NCI-H2029 (cell line): Measurements from ENCODE around the gene CDK5.

ENCODE experiments used
- DNase-seq: peaks from one replicate; lab custom pipeline; 2025; lab: John Stamatoyannopoulos, UW

Gene CDK5

DNA sequence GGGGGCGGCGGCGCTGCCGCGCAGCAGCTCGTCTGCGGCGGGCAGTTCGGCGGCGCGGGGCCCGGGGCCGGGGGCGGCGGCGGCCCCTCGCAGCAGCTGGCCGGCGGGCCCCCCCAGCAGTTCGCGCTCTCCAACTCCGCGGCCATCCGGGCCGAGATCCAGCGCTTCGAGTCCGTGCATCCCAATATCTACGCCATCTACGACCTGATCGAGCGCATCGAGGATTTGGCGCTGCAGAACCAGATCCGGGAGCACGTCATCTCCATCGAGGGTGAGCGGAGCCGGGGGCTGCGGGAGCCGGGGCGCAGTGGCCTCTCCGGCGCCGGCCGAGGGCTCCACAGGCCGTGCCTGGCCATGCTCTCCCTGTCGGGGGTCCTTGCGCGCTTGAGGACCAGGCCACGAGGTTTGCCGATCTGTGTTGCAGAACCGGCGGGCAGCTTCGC, 29.1 kb upstream of the CDK5 start:
- no peak for DNase-seq

DNA sequence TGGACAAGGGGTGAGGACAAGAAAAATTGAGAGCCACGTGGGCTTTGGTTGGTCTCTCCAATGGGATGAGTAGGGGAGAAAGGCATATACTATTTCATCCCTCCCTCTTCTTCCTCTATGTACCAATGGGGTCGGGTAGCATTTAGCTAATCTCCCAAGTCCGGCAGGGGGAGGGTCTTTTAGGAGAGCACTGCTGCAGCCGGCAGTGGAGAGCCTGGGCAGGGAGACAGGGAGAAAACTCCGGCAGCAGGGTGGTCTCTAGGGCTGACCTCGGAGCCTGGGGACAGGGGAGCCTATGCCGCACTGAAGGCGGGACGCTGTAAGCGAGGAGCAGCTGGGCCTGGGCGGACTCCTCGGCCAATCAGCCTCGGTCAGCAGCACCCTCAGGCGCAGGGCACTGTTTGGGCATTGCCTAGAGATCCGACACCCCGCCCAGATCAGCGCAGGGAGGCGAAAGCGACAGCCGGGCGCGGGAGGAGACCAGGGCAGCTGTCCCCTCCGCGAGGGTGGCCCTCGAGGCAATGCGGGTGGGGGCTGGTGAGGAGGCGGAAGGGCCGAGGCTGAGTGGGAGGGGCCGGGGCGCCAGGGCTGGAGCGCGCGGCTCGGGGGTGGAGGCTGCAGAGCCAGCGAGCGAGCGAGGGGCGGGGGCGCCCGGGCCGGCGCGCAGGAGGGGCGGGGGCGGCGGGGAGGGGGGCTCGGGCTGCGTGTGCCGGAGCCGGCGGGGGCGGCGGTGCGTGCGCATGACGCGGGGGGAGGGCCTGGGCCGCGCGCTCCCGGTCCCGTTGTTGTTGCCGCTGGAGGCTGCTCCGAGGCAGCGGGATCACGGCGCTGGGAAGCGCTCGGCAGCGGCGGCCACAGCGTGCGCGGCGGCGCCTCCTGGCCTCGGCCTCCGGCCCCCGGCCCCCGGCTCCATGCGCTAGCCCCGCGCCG, 28.3 kb upstream of the CDK5 start, which contains the start of gene AGAP3:
TSS of gene AGAP3 (plus strand) at position 785 of the 930 bp plus-strand sequence. CDS start 267 bp downstream, outside the sequence.
- DNase-seq: peak; percentile 73

DNA sequence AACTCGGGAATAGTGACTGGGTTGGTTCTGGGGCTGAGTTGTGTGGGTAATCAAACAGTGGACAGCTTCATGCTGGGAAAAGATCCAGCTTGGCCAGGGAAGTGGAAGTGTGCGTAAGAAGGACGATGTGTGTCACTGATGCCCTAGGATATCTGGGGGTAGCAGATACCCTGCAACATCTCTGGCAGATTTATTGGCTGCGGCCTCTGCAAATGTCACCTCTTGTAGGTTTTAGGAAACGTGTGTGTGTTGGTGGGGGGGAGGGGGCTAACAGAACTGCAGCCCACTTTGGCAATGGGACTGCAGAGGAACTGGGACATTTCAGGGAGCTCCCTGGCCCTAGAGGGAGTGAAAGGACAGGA, 27.6 kb upstream of the CDK5 start:
- DNase-seq: no peak

DNA sequence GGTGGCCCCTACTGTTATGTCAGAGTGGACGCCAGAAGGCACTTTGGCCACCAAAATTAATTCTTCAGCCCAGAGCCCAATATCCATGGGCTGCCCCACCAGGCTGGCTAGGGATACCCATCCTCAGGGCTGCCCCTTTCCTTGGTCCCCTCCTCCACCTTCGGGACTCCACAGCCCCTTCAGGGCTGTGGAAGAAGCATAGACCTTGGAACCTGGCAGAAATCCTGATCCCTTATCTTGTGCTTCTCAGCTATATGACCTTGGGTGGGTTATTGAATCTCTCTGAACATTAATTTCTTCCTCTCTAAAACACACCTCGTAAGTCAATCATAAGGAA, 26.1 kb upstream of the CDK5 start:
- DNase-seq: no peak

DNA sequence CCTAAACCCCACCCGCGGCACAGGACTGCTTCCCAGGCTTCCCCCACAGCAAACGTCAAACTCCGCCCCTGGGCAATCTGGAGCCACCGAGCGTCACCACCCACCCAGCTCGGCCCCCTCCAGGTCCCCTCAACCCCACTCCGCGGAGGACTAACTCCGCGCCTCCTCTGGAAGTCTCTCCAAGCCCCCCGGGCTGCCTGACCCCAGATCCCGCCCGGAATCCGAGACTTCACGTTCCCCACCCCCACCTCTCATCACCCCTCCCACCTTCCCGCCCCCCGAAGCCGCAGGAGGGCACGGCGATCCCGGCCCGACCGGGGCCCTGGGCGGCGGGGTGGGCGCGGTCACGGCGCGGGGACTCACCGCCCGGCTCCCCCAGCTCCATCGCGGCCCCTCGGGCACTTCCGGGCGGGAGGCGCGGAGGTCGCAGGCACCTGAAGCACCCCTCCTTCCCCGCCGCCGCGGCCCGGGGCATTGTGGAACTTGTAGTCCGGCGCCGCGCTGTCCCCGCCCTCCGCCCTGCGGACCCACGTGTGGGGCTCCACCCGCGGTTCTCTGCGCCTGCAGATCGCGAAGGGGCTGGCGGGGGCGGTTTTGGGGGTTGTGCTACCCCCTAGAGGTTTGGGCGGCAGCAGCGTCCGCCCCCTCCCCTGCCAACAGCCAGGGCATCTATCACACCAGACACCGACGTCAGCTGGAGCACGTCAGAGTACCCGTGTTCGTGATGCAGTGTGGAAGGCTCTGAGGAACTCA, 25.6 kb upstream of the CDK5 start, which contains the start of gene TMUB1:
TSS of gene TMUB1 (minus strand) at position 423 of the 753 bp plus-strand sequence. CDS start 930 bp downstream, outside the sequence.
- no peak for DNase-seq

DNA sequence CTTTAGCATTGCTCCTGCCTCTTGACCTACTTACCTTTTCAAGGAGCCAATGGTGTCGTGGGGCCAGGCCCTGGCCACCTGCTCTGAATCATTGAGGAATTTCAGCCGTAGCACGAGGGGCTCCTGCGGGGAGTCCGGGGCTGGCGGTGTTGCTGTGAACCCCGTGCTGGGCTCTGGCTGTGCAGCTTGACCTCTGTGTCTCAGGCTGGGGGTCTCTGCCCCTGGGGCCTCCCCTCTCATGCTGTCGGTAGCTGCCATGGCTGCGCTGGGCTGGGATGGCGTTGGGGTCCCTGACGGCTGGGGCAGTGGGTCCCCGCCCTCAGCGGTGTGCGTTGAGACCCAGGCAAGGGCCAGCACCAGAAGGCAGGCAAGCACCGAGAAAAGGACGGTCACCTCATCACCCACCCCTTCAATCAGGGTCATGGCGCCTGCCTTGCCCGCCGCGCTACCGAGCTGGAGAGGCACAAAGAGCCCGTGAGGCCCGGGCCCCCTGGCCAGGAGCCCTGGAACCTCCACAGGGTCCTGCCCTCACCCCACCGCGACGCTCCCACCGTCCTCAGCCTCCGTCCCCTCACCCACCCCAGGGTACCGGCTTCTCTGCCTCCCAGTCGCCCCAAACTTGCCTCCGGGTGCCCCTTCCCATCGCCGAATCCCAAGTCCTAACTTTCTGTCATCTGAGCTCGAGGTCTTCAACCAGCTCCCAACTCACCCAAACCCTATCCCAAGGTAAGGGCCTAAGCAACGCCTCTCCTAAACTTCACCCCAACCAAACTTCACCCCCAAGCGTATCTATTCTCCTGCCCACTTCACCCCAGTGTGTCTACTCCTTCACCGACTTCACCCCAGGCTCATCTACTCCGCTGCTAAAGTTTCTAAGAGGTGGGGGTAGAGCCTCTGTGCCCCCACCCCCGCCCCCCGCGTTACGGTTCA, 24.7 kb upstream of the CDK5 start:
- DNase-seq: no peak

DNA sequence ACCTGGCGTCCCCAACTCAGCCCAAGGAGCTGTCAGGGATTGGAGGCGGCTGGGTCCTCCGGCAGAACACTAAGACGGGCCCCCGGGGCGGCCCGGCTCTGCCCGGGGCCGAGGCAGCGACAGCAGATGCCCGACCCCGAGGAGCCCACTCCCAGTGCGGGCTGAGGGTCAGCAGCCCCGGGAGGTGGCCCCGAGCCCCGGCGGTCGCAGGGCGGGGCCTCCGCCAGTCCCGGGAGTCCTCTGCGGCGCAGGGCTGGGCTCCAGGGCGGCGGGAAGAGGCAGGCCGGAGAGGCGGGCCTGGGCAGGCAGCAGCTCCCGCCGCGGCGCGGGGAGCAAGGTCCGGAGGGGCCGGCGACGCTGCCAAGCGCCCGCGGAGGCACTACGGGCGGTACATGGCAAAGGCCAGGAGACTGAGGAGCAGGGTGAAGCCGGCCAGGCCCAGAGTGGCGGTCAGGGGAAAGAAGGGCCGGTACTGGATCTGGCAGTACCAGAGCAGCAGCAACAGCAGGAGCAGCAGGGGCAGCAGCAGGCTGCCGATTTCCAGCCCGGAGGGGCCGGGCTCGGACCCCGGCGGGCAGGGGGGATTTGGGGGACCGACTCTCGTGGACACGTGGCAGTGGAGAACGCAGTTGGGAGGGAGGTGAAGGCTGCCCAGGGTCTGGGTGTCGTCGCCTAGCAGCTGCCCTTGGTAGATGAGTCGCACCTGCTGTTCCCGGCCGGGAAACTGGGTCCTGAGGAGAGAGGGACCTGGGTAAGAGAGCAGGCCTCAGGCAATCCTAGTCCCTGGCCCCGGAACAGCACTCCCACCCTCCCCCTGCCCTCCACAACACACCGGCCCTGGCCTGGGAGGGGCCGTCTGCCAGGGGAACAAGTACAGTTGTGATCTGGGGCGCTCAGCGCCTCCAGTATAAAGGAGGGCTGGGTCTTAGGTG, 23.7 kb upstream of the CDK5 start:
- no peak for DNase-seq

DNA sequence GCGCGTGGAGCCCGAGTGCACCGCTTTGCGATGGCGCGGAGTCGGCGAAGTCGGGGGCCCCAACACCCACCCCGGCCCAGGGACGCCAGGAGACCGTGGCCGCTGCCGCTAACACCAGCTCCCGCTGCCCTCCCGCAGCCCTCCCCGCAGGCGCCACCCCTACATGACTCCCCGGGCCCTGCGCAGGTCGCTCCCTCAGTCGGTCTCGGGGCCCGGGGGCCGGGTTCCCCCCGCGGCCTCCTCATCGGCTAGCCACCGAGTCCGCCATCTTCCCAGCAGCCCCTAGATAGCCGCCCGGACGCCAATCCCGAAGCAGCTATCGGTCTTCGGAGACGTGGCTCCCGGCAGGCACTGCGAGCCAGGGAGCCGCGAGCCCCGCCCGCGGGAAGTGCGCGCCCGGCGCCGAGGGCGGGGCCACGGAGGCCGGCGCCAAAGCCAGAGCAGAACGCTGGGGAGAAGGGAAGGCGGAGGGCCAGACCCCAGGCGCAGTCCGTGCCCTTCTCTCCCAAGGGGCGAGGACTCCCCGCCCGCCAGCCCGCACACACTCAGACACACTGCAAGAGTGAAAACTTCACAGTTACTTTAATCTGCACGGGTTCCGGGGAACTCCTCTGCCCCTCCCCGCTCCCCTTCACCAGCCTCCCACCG, 22.9 kb upstream of the CDK5 start, which contains the start of gene FASTK:
TSS of gene FASTK (minus strand) at position 288 of the 648 bp plus-strand sequence. CDS start at position 245, 43 bp downstream.
- DNase-seq: peak; percentile 83

DNA sequence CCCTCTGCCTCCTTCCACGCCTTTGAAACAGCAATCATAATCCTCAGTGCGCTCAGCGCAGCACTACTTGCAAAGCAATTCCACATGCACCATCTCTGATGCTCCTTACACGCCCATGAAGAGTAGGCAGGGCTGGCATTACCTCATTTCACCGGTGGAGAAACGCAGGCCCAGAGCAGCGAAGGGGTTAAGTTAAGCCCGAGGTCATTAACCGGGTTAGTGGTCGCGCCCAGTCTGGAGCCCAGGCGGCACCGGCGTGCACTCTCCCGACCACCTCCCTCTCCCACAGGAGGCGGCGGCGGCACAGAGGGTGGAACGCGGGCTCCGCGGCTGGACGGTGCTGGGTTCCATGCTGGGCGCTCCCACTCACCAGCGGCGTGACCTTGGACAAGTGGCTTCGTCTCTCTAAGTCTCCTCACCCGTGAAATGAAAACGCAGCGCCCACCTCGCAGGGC, 22.4 kb upstream of the CDK5 start:
- no peak for DNase-seq

DNA sequence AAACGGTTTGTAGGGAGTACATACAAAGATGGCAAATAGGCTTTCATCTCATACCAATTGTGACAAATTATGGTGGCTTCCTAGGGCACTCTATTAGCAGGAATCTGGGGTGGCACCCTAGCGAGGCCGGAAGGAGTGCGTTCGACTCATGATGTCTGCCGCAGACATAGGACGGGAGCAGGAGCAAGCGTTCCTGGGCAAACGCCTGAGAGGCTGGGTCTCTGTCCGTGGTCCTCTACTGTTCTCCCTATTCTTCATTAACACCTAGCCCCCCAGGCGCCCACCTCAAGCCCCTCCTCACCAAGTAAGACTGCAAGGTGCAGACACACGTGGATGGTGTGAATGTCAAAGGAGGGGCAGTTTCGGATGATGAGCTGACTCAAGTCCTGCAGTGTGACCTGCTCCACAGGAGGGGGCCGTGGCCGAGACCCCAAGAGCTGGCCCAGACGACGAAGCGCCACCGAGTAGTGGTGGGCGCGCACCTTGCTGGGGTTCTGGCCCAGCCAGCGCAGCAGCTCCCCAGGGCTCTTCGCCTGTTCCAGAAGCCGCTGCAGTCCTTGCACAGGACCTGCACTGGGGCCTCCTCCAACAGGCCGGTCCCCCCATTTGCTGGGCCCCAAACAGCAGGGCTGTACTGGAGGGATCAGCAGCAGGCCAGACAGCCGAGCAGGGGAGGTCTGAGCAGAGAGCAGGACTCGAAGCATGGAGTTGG, 21.7 kb upstream of the CDK5 start:
- DNase-seq: no peak

DNA sequence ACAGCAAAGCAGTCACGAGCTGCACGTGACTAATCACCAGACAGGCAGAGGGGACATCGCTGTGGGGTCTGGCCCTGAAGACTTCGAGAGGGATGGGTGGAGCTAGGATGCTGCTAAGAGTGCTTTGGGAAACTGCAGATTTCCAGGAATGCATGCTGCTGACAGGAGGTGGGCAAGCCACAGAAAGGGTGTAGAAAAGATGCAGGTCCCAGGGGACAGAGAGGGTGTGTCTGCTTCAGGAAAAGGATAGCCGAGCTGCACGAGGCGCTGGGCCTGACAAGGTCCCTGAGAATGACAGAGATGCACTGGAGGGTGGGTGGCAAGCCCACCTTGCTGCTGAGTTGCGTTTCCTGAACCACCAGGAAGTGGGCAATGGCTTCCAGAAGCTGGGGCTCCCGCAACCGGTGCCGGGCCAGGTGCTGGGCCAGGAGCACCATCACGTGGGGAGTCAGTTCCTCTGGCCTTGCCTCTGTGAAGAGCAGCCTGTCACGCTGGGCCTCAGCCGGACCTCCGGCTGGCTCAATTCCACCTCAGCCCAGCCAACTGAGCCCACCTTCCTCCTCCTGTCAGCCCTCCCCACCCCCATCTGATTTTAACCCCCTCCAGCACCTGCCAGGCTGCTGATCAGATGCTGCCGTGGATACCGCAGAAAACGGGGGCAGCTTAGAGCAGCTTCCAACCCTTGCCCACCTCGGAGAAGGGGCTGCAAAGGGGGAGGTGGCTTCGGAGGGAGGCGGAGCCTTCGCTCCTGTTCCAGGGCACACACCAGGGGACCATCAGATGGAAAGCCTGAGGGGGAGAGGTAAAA, 20.7 kb upstream of the CDK5 start:
- no peak for DNase-seq

DNA sequence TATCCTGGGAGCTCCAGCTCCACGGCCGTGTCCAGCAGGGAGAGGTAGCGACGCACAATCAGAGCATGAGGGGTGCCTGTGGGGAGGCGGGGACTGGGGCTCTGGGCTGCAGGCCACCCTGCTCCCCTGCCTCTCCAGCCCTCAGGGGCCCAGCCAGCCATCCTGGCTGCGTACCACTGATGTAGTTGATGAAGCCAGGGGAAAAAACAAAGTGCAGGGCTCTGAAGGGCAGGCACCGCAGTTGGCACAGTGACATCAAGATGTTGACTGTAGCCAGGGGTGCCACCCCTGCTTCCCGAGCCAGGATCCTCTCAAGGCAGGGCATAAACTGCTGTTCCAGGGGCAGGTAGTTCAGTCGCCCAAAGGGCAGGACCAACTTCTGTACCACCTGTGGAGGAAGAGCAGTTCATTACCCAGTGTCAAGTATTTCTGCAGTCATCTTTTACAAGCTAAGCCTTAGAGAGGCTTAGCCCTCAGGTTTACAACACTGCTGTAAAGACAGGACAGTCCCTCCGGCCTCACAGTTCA, 20.1 kb upstream of the CDK5 start:
- no peak for DNase-seq

DNA sequence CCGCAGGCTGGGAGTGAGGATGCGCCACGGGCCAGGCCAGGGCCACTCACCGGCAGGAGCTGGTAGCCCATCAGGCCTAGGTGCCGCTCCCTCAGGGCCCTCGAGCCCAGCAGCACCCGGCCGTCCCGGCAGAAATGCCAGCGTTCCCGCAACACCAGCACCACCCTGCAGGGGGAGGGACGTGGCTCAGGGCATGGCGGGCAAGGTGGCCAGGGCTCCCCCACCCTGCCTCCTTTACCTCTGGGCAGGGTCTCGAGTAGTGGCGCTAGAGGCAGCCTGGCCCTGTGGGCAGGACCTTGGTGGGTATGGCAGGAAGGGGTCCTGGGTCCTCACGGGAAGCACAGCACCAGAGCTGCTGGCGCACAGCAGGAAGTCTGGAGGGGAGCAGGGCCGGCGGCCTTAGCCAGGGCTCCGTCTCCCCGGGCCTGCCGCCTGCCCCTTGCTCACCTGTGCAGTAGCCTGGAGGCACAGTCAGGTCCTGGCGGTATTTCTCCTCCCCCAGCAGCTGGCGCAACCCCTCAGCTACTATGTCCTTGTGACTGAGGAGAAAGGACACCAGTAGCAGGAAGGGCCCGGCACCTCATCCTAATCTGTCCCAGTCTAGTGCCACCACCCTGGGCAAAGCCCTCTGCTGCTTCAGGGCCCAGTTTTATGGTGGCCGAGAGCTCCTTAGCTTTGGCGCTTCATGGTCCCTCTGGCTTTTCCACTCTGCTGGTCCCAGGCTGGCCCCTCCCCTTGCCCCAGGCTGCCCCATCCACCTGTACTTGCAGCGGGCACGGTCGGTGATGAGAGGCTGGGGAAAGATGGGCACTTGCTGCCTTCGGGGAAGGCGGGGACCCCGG, 19.4 kb upstream of the CDK5 start:
- DNase-seq: no peak

DNA sequence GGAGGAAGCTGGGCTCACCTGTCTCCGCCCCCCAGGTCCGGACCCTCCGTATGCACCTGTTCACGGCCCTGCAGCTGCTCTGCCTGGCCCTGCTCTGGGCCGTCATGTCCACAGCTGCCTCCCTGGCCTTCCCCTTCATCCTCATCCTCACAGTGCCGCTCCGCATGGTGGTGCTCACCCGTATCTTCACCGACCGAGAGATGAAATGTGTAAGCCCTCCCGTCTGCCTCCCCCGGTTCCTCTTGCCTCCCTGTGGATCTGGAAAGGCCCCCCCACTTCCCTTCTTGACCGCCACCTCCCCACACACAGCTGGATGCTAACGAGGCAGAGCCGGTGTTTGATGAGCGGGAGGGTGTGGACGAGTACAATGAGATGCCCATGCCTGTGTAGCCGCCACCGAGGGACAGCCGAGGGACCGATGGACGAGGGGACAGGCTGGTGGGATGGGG, 18.3 kb upstream of the CDK5 start:
- DNase-seq: no peak

DNA sequence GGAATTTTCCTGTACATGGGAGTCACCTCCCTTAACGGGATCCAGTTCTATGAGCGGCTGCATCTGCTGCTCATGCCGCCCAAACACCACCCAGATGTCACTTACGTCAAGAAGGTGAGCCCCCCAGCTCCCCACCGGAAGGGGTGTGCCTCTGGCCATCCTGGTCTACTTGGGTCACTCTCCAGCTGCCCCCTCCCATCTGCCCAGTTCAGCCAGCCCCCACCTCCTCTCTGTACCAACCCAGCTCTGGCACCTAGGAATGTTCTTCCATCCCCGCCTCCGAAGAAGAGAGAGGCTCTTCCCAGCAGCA, 17.9 kb upstream of the CDK5 start:
- no peak for DNase-seq

DNA sequence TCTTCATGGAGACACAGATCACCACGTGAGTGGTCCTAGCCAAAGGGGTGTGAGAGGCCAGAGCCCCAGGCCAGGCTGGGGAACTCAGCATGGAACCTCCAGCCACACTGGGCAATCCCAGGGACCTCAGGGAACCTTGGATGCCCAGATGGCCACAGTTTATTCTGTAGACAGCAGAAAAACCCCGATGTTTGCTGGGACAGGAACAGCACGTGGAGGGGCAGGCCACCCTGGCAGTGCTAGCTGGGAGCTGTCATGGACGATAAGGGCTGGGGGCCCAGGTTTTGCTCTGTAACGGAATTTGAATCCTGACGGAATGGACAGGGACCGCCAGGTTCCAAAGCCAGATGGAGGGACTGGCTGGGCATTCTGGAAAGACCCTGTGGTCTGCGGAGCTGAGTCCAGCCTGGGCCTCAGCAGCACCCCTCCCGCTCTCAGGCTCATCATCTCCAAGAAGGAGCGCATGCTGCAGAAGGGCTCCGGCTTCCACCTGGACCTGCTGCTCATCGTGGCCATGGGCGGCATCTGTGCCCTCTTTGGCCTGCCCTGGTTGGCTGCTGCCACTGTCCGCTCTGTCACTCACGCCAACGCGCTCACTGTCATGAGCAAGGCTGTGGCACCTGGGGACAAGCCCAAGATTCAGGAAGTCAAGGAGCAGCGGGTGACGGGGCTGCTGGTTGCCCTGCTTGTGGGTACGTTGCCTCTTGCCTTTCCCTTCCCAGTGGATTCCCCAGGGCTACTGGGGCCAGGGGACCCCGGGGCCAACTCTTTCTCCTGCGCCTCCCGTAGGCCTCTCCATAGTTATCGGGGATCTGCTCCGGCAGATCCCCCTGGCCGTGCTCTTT, 17.3 kb upstream of the CDK5 start:
- no peak for DNase-seq

DNA sequence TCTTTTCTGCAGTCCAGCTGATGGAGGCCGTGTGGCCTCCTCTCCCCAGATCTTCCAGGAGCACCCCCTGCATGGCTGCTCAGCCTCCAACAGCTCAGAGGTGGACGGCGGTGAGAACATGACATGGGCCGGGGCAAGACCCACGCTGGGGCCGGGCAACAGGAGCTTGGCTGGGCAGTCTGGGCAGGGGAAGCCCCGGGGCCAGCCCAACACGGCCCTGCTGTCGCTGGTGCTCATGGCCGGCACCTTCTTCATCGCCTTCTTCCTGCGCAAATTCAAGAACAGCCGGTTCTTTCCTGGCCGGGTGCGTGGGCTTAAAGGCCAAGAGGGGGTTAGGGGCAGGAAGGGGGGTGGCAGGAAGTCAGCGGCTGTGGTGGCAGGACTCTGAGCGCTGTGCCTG, 16.3 kb upstream of the CDK5 start:
- no peak for DNase-seq
